Effector memory CD8-positive, alpha-beta T cell (primary cell): Measurements from ENCODE around the gene NUDT14.

Source experiments
- ATAC-seq: fragments of 150-1000 bp; cut with Tn5 transposase; replicated peaks from 2 replicates; pipeline ENCODE4 v1.10.0; 2021; ENCODE audit warnings: mild to moderate bottlenecking, moderate library complexity
- DNase-seq, 3 experiments: peaks; one replicate each; pipeline ENCODE4 v3.0.0; 2021
- H3K27ac Mint-ChIP-seq, 2 donors: one replicate each; pipeline ENCODE4 v1.8.0; 2022; ENCODE audit warnings: mild to moderate bottlenecking in 2 of 2, mixed read lengths in 2 of 2, moderate library complexity in 2 of 2
- H3K27me3 Mint-ChIP-seq, 2 donors: one replicate each; pipeline ENCODE4 v1.8.0; 2022; ENCODE audit warnings: mixed read lengths in 2 of 2
- H3K36me3 Mint-ChIP-seq: one replicate; pipeline ENCODE4 v1.8.0; 2022; ENCODE audit warnings: mild to moderate bottlenecking, moderate library complexity, mixed read lengths; ENCODE audit not compliant: insufficient read depth
- H3K4me1 Mint-ChIP-seq, 2 donors: one replicate each; pipeline ENCODE4 v1.8.0; 2022; ENCODE audit warnings: low read depth in 2 of 2, mixed read lengths in 2 of 2
- H3K4me3 Mint-ChIP-seq, 2 donors: one replicate each; pipeline ENCODE4 v1.8.0; 2022; ENCODE audit warnings: mild to moderate bottlenecking in 2 of 2, mixed read lengths in 2 of 2, moderate library complexity in 2 of 2
- H3K9me3 Mint-ChIP-seq, 2 donors: one replicate each; pipeline ENCODE4 v1.8.0; 2022; ENCODE audit warnings: mixed read lengths in 2 of 2

The NUDT14 gene

GRCh38 chr14:105208738-105209075 is 27.6 kb upstream of the NUDT14 start:
- Mint-ChIP-seq H3K4me3 (peak overlapping the region in 1 of 2 donors; percentile 15), H3K4me1 (peaks cover 0 to 6% of the 10 kb centered on the region in 2 donors), H3K9me3 (no peaks in the 10 kb centered on the region), H3K27ac (peak overlapping the region in 1 of 2 donors; percentile 83), H3K36me3 (peaks cover 19% of the 10 kb centered on the region), H3K27me3 (no peaks in the 10 kb centered on the region)
- no peak for DNase-seq
- no peak for ATAC-seq

- ATAC-seq (no peak), DNase-seq (no peak)
- Mint-ChIP-seq H3K27me3 (no peaks in the 10 kb centered on the region), H3K27ac (peak overlapping the region in 1 of 2 donors; percentile 83), H3K4me1 (peaks cover 0 to 6% of the 10 kb centered on the region in 2 donors), H3K9me3 (no peaks in the 10 kb centered on the region), H3K4me3 (peak overlapping the region in 1 of 2 donors; percentile 15), H3K36me3 (peaks cover 21% of the 10 kb centered on the region)
Observed at GRCh38 chr14:105207996-105208737, 27.1 kb upstream of the NUDT14 start.

- H3K27me3 Mint-ChIP-seq = no peaks in the 10 kb centered on the region
- no peak for ATAC-seq
- no peak overlapping the region for H3K4me3 Mint-ChIP-seq
- no peak overlapping the region for H3K27ac Mint-ChIP-seq
- peaks cover 24% of the 10 kb centered on the region for H3K36me3 Mint-ChIP-seq
- no peak for DNase-seq
- peaks cover 0 to 6% of the 10 kb centered on the region in 2 donors for H3K4me1 Mint-ChIP-seq
- no peaks in the 10 kb centered on the region for H3K9me3 Mint-ChIP-seq
Observed at GRCh38 chr14:105207460-105207901, 26.4 kb upstream of the NUDT14 start.

GRCh38 chr14:105206873-105207272 is 25.8 kb upstream of the NUDT14 start:
- peaks cover 0 to 8% of the 10 kb centered on the region in 2 donors for H3K4me1 Mint-ChIP-seq
- no peaks in the 10 kb centered on the region for H3K27me3 Mint-ChIP-seq
- H3K27ac Mint-ChIP-seq = no peak overlapping the region
- no peaks in the 10 kb centered on the region for H3K9me3 Mint-ChIP-seq
- DNase-seq = no peak
- no peak for ATAC-seq
- no peak overlapping the region for H3K4me3 Mint-ChIP-seq
- peaks cover 23% of the 10 kb centered on the region for H3K36me3 Mint-ChIP-seq

GRCh38 chr14:105205673-105206208 is 24.6 kb upstream of the NUDT14 start:
- peaks cover 1 to 3% of the 10 kb centered on the region in 2 donors for H3K27me3 Mint-ChIP-seq
- ATAC-seq (no peak), DNase-seq (no peak)
- peaks cover 21% of the 10 kb centered on the region for H3K36me3 Mint-ChIP-seq
- H3K4me3 Mint-ChIP-seq = no peak overlapping the region
- peak overlapping the region in 1 of 2 donors; percentile 35 for H3K27ac Mint-ChIP-seq
- H3K4me1 Mint-ChIP-seq = peaks cover 0 to 11% of the 10 kb centered on the region in 2 donors
- no peaks in the 10 kb centered on the region for H3K9me3 Mint-ChIP-seq

GRCh38 chr14:105204931-105205672 is 24.0 kb upstream of the NUDT14 start:
- Mint-ChIP-seq H3K36me3 (peaks cover 20% of the 10 kb centered on the region), H3K27me3 (peaks cover 8 to 9% of the 10 kb centered on the region in 2 donors), H3K4me3 (no peak overlapping the region), H3K27ac (peak overlapping the region in 1 of 2 donors; percentile 23), H3K4me1 (peaks cover 0 to 11% of the 10 kb centered on the region in 2 donors), H3K9me3 (no peaks in the 10 kb centered on the region)
- ATAC-seq (no peak), DNase-seq (no peak)

GRCh38 chr14:105204206-105204930 is 23.3 kb upstream of the NUDT14 start:
- ATAC-seq = no peak

GRCh38 chr14:105203701-105204100 is 22.6 kb upstream of the NUDT14 start:
- peaks cover 22 to 24% of the 10 kb centered on the region in 2 donors for H3K27me3 Mint-ChIP-seq
- no peak for DNase-seq
- no peak overlapping the region for H3K27ac Mint-ChIP-seq
- H3K36me3 Mint-ChIP-seq = peaks cover 24% of the 10 kb centered on the region
- no peak for ATAC-seq
- peaks cover 0 to 17% of the 10 kb centered on the region in 2 donors for H3K4me1 Mint-ChIP-seq
- no peaks in the 10 kb centered on the region for H3K9me3 Mint-ChIP-seq
- H3K4me3 Mint-ChIP-seq = no peak overlapping the region

More at GRCh38 chr14:105204206-105204930, 23.3 kb upstream of the NUDT14 start:
- peaks cover 0 to 13% of the 10 kb centered on the region in 2 donors for H3K4me1 Mint-ChIP-seq
- no peaks in the 10 kb centered on the region for H3K9me3 Mint-ChIP-seq
- peaks cover 15 to 17% of the 10 kb centered on the region in 2 donors for H3K27me3 Mint-ChIP-seq
- H3K27ac Mint-ChIP-seq = peak overlapping the region in 1 of 2 donors; percentile 23
- DNase-seq = no peak
- no peak overlapping the region for H3K4me3 Mint-ChIP-seq
- peaks cover 24% of the 10 kb centered on the region for H3K36me3 Mint-ChIP-seq

- peaks cover 0 to 17% of the 10 kb centered on the region in 2 donors for H3K4me1 Mint-ChIP-seq
- no peaks in the 10 kb centered on the region for H3K9me3 Mint-ChIP-seq
- ATAC-seq = peak; percentile 67
- H3K27me3 Mint-ChIP-seq = peaks cover 27 to 30% of the 10 kb centered on the region in 2 donors
- DNase-seq = peak; percentile 54 to 62 (median 61)
- no peak overlapping the region for H3K27ac Mint-ChIP-seq
- H3K4me3 Mint-ChIP-seq = no peak overlapping the region
- H3K36me3 Mint-ChIP-seq = peaks cover 21% of the 10 kb centered on the region
Observed at GRCh38 chr14:105203057-105203531, 22.0 kb upstream of the NUDT14 start.

GRCh38 chr14:105201925-105202513 is 20.9 kb upstream of the NUDT14 start:
- peaks cover 0 to 17% of the 10 kb centered on the region in 2 donors for H3K4me1 Mint-ChIP-seq
- ATAC-seq (peak; percentile 37), DNase-seq (no peak)
- H3K36me3 Mint-ChIP-seq = peaks cover 21% of the 10 kb centered on the region
- H3K9me3 Mint-ChIP-seq = no peaks in the 10 kb centered on the region
- H3K27me3 Mint-ChIP-seq = peaks cover 34 to 39% of the 10 kb centered on the region in 2 donors
- no peak overlapping the region for H3K4me3 Mint-ChIP-seq
- peak overlapping the region in 1 of 2 donors; percentile 10 for H3K27ac Mint-ChIP-seq

GRCh38 chr14:105201156-105201924 is 20.2 kb upstream of the NUDT14 start:
- DNase-seq (no peak), ATAC-seq (no peak)
- H3K4me3 Mint-ChIP-seq = no peak overlapping the region
- peaks cover 34 to 39% of the 10 kb centered on the region in 2 donors for H3K27me3 Mint-ChIP-seq
- H3K27ac Mint-ChIP-seq = peak overlapping the region in 1 of 2 donors; percentile 10
- peaks cover 21% of the 10 kb centered on the region for H3K36me3 Mint-ChIP-seq
- no peaks in the 10 kb centered on the region for H3K9me3 Mint-ChIP-seq
- H3K4me1 Mint-ChIP-seq = peaks cover 0 to 15% of the 10 kb centered on the region in 2 donors

GRCh38 chr14:105200641-105201040 is 19.5 kb upstream of the NUDT14 start:
- Mint-ChIP-seq H3K9me3 (no peaks in the 10 kb centered on the region), H3K36me3 (peaks cover 18% of the 10 kb centered on the region), H3K27me3 (peaks cover 38 to 46% of the 10 kb centered on the region in 2 donors), H3K4me1 (peaks cover 3 to 19% of the 10 kb centered on the region in 2 donors), H3K27ac (no peak overlapping the region), H3K4me3 (peak overlapping the region in 1 of 2 donors; percentile 12)
- ATAC-seq (no peak), DNase-seq (no peak)
